Sigmoid colon (tissue), 4 donors: Measurements from ENCODE around the gene METRN.

Experiments
- CTCF ChIP-seq, 4 experiments: fragments of 450-650 bp in 3 of 4; fragments of 200-600 bp in 1 of 4; IDR thresholded peaks; one replicate each; pipeline ENCODE4 v1.5.1; 2016 to 2019; ENCODE audit warnings: antibody characterized with exemption in 4 of 4, mild to moderate bottlenecking in 3 of 4, moderate library complexity in 2 of 4
- EP300 ChIP-seq, 4 donors: sonication (generic); formaldehyde crosslinking; IDR thresholded peaks; one replicate each; pipeline ENCODE4 v1.6.1; 2017; ENCODE audit warnings: antibody characterized with exemption in 4 of 4

GRCh38 chr16:715477-716199, 720 bp downstream of the METRN start:
- TF ChIP-seq CTCF (IDR thresholded peaks at IDR 0.05) (no peak), EP300 (IDR thresholded peaks at IDR 0.05) (no peak)
